Measurements from ENCODE around the gene CHCHD10.
A peak's percentile ranks its signal among the peaks of the same experiment; 100 is the strongest.

The CHCHD10 gene

GRCh38 chr22:23787600-23787896 lies 19.8 kb upstream of the CHCHD10 start:
- no peak for DNase-seq (ENCODE audit: low spot score)

- peak; percentile 76 for DNase-seq (ENCODE audit: low spot score)
Observed at GRCh38 chr22:23786752-23787599, 19.2 kb upstream of the CHCHD10 start, which contains the start of gene SMARCB1. TSS of gene SMARCB1 (plus strand) at chr22:23786966. CDS start at chr22:23787170, 204 bp downstream.

GRCh38 chr22:23786261-23786710 lies 18.5 kb upstream of the CHCHD10 start:
- DNase-seq (ENCODE audit: low spot score): no peak

GRCh38 chr22:23784215-23784732 lies 16.5 kb upstream of the CHCHD10 start:
- DNase-seq (ENCODE audit: low spot score): no peak

GRCh38 chr22:23783265-23784150 lies 15.7 kb upstream of the CHCHD10 start:
- DNase-seq (ENCODE audit: low spot score): no peak

- no peak for DNase-seq (ENCODE audit: low spot score)
Observed at GRCh38 chr22:23782703-23783102, 14.9 kb upstream of the CHCHD10 start.

GRCh38 chr22:23782252-23782651 lies 14.5 kb upstream of the CHCHD10 start:
- DNase-seq (ENCODE audit: low spot score): no peak

- DNase-seq (ENCODE audit: low spot score): no peak
Observed at GRCh38 chr22:23781511-23782183, 13.9 kb upstream of the CHCHD10 start.

- DNase-seq (ENCODE audit: low spot score): no peak
Observed at GRCh38 chr22:23781065-23781464, 13.3 kb upstream of the CHCHD10 start.

GRCh38 chr22:23780146-23780748 lies 12.5 kb upstream of the CHCHD10 start:
- DNase-seq (ENCODE audit: low spot score): no peak

GRCh38 chr22:23779731-23780130 lies 12.0 kb upstream of the CHCHD10 start:
- DNase-seq (ENCODE audit: low spot score): no peak

- DNase-seq (ENCODE audit: low spot score): no peak
Observed at GRCh38 chr22:23779083-23779482, 11.3 kb upstream of the CHCHD10 start.

- no peak for DNase-seq (ENCODE audit: low spot score)
Observed at GRCh38 chr22:23778577-23778900, 10.8 kb upstream of the CHCHD10 start.

GRCh38 chr22:23777776-23778576 lies 10.2 kb upstream of the CHCHD10 start:
- no peak for DNase-seq (ENCODE audit: low spot score)

- no peak for DNase-seq (ENCODE audit: low spot score)
Observed at GRCh38 chr22:23775779-23776375, 8.1 kb upstream of the CHCHD10 start.

- no peak for DNase-seq (ENCODE audit: low spot score)
Observed at GRCh38 chr22:23774922-23775436, 7.2 kb upstream of the CHCHD10 start.

- DNase-seq (ENCODE audit: low spot score): no peak
Observed at GRCh38 chr22:23774114-23774921, 6.5 kb upstream of the CHCHD10 start.

GRCh38 chr22:23773483-23774113 lies 5.8 kb upstream of the CHCHD10 start:
- no peak for DNase-seq (ENCODE audit: low spot score)

Data from hematopoietic multipotent progenitor cell treated with erythropoietin and hydrocortisone succinate and interleukin-3 and kit ligand, for 17 days (in vitro differentiated cells).